GM19099 (cell line): Measurements from ENCODE around the gene HDX.

Experiments used
- POLR2A ChIP-seq: IDR thresholded peaks from 3 replicates; pipeline ENCODE4 v1.6.1; 2011; ENCODE audit warnings: low read depth; ENCODE audit not compliant: insufficient read length; ENCODE audit errors: extremely low read depth

Gene HDX

DNA sequence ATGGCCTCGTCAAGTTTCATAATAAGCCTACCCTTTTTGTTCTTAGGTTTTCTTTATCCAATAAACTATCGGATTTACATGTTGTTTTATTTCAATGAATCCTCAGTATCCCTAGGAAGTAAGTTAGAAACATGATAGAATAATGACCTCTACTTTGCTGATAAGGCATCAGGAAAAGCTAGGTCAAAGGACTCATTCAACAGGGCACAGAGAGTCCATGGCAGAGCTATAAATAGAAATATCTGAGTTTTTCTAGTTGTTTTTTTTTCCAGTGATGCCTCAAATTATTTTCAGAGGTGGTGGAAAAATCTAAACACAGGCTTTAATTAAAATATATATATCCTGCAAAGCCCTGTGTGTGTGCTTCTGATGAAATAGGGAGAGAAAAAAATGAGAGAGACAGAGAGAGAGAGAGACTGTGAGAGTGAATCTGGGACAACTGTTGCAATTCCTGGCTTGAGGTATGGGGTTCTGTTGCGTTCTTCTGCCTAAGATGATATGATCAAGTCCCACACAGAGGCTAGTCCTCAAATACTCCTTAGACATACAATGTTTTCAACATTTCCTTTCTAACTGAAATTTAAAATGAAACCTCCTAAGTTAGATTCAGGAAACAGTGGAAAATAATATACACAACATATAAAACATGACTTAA is 139.9 kb downstream of the HDX start:
- no peak for TF ChIP-seq POLR2A

DNA sequence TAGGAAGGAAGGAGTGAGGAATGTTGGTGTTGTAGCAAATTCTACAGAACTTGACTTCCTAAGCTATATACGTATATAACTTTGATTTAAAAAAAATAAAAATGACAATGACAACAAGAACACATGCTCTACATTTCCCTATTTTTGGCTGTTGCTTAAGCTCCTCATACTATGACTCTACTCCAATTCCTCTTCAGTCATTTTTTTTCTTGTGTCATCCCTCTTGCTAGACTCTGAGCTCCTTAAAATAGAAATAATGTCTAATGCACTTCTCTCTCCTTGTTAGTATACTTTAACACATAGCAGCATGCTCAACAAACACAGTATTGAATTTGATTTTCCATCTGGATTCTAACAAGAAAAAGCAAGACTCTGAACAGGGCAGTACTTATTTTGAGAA is 144.0 kb downstream of the HDX start:
- TF ChIP-seq POLR2A, result no peak

- no peak for TF ChIP-seq POLR2A
Measured at GRCh38 chrX:84357296-84357695, 145.0 kb downstream of the HDX start.

- TF ChIP-seq POLR2A, result no peak
Measured at GRCh38 chrX:84340968-84341367, 161.3 kb downstream of the HDX start.

DNA sequence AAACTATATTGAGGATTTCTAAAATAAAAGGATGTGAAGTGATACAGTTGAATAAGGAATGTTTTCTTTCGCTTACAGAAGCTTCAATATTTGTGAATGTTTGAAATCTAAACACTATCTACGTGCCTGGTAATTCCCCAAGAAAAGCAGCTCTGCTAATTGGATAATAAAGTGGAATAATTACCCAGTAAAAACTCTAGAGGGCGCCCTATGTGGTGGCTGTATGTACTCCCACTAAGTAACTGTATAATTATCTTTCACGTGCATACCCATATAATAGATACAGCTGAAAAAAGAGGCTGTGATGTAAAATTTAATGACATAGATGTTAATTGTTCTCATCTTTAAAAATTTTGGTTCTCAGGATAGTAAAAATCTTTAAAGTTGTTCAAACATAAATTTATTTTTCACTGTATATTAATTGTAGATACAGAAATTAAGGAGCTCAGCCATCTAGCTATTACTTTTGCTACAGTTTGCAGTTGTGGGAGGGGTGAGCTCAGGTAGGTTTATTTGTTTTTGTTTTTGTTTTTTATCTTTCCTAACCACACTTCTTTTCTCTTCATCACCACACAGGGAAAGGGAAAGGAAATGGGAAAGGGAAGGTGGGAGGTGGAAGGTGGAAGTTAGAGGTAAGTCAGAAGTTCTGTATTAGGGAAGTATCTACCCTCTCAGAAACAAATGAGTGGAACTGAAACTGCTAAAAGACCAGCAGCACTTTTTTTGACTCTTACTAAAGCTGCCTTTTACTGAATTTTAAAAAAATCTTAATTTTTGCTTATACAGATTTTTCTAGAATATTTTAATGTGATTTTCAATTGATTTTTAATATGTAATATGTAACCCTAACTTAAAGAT is 162.5 kb downstream of the HDX start:
- no peak for TF ChIP-seq POLR2A

- no peak for TF ChIP-seq POLR2A
Measured at GRCh38 chrX:84336646-84337045, 165.6 kb downstream of the HDX start.

DNA sequence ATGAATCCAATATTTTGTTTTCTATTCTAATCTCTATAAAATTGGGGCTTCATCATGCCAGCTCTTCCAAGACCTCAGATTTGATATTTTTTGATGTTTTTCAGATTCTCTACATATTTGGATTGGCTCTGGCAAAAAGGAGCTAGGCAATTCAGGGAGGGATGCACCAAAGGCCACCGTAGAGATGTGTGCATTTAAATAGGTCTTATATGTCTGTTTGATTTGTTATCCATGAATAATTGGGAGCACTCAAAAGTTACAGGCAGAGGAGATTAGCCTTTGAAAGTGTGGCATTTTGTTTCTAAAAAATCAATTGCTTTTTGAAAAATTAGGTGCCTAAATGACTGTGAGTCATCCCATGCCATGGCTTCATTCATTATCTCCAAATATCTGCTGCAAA is 167.1 kb downstream of the HDX start:
- no peak for TF ChIP-seq POLR2A

GRCh38 chrX:84322083-84322827 is 180.0 kb downstream of the HDX start:
- no peak for TF ChIP-seq POLR2A

DNA sequence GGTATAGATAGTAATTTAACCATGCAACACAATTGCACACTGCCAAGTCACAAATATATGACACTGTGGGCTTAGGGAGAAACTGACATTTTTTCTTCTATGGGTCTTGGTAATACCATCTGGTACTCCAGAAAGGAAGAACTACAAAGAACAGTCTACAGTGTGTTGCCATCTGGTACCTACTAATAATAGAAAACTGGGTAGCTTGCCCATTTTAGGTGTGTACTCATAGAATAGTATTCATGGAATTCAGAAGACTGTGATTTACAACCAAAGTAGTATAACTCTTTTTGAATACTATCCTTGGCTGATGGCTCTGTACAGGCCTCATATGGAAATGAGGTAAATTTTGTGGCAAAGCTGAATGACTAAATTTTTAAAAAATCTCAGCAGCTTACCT is 181.6 kb downstream of the HDX start:
- TF ChIP-seq POLR2A, result no peak

DNA sequence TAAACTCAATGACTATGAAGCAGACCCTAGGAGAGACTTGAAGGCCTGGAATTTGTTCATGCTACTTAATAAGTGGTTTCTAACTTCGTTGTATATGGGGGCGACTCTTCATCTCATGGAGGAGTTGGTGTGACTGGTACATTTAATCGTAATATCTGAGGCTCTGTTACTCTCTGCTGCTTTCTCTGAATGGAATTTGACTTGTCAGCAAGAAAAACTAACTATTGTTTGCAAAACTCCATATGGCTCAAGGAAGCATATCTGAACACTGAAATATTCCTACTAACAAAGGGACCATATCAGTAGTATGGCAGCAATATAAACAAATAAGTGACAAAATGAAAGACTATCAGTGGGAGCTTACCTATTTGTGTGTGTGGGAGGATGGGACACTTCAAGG is 182.2 kb downstream of the HDX start:
- no peak for TF ChIP-seq POLR2A

DNA sequence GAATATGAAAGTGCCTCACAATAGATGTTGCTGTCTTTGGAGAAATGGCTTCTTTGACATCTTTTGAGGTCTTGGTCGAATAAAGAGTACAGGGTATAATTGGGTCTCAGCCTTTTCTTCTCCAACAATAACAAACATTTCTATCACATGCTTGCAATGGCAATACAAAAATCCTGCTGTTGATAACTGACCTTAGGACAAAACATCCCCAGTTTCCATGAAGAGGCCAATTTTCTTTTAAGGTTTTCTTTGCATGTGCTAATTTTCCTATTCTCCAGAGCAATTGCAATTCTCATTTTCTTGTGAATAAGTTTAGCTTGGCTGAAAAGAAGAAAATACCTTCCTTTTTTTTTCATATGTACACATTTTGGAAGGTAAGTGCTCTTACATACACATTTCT is 183.6 kb downstream of the HDX start:
- no peak for TF ChIP-seq POLR2A
